Retinal pigment epithelial cell (primary cell): ENCODE measurements around the gene PDE4D.

Experiments used
- DNase-seq: peaks from one replicate; pipeline ENCODE4 v3.0.0-alpha.2; 2010; ENCODE audit warnings: low read depth
- H3K4me3 ChIP-seq: 2 replicates; pipeline ENCODE4 v1.5.1; 2011; ENCODE audit warnings: mild to moderate bottlenecking, low read length, control low read depth, moderate library complexity
- CTCF ChIP-seq: conservative IDR thresholded peaks from 2 replicates; pipeline ENCODE4 v1.5.1; 2011; ENCODE audit warnings: low read depth, low read length, control low read depth, inconsistent platforms

Gene PDE4D

DNA sequence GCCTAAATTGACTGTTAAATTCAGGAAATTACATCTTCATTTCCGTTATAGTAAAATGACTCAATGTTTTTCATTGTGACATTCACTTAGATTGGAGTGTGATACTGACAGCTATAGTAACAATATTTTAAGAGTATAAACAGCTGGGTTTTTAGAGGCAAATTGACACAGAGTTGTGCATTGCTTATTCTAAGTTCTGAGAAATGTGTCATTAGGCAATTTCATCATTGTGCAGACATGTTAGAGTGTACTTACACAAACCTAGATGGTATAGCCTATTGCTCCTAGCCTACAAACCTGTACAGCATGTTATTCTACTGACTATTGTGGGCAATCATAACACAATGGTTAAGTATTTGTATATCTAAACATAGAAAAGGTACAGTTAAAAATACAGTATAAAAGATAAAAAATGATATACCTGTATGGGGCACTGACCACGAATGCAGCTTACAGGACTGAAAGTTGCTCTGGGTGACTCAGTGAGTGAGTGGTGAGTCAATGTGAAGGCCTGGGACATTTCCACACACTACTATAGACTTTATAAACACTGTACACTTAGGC lies 132.7 kb downstream of the PDE4D start:
- no peak for DNase-seq
- TF ChIP-seq CTCF, result no peak
- no peak overlapping the region for H3K4me3 ChIP-seq

- no peak overlapping the region for H3K4me3 ChIP-seq
- no peak for DNase-seq
- TF ChIP-seq CTCF, result no peak
Measured at GRCh38 chr5:59759600-59760351, 133.8 kb downstream of the PDE4D start.

DNA sequence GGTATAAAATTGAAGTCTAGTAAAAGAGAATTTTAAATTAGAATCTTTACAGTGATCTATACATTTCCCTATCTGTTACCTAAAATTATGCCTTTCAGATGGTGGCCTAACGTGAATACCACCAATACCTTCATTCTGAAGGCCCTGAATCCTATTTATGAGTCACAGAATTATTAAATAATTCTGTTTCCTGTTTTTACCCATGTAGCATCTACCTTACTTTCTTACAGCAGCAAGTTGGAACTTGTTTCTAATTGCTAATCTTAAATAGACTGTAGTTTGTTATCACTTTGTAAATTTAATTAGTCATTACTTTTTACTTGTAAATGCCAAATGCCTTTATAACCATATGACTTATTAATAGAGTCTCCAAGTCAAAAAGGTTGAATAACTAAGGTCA lies 135.0 kb downstream of the PDE4D start:
- DNase-seq, result no peak
- TF ChIP-seq CTCF, result no peak
- H3K4me3 ChIP-seq, result no peak overlapping the region

- TF ChIP-seq CTCF, result no peak
- no peak for DNase-seq
- no peak overlapping the region for H3K4me3 ChIP-seq
Measured at GRCh38 chr5:59757442-59757841, 136.1 kb downstream of the PDE4D start.

- DNase-seq, result no peak
- no peak for TF ChIP-seq CTCF
- no peak overlapping the region for H3K4me3 ChIP-seq
Measured at GRCh38 chr5:59756373-59757035, 137.0 kb downstream of the PDE4D start.

DNA sequence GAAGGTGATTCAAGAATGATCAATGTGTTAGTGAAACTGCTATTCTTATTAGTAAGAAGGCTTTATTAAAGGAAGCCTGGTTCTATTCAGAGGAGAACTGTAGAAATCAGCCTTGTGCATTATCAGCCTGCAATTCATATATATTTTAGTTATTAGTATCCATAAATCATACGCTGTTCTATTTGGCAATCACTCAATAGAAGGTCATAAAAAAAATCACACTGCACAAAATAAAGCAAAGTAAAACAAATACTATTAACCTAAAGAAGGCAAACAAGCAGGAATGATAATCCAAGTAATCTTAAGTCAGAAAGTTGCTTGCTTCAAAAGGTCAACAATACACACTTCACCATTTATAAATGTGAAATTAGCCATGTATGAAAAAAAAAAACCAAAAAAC lies 138.1 kb downstream of the PDE4D start:
- TF ChIP-seq CTCF, result no peak
- no peak for DNase-seq
- no peak overlapping the region for H3K4me3 ChIP-seq
